ENCODE results near the gene PCDHGC5.

The PCDHGC5 gene

DNA sequence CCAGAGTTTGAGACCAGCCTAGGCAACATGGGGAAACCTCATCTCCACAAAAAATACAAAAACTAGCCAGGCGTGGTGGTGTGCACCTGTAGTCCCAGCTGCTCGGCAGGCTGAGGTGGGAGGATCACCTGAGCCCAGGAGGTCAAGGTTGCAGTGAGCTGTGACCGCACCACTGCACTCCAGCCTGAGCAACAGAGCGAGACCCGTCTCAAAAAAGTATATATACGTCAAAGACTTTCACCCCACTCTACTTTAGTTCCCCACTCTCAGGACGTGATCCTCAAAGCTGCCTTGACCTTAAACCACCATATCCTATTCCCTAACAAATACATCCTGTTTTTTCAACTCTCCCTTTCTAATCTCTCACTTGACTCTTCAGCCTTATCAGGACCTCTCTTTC is 41.0 kb downstream of the PCDHGC5 start:
- no peak for DNase-seq (ENCODE audit: low read depth, low spot score)

DNA sequence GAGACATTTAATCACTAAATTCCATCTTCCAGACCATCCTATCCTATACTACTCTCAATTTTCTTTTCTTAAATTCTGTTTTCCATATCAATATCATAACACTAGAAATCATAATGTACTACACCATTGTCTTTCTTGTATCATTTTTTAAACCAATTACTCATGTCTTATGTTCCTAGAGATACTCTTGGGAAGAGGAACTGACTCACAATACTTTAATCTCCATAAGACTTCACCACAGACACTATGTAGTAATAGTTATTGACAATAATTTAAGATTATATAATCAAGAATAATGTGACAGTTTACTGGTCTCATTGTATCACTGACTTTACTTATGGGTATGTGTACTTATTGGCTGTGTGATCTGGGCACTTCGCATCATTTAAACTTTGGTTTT is 43.8 kb downstream of the PCDHGC5 start:
- DNase-seq (ENCODE audit: low read depth, low spot score): no peak

DNA sequence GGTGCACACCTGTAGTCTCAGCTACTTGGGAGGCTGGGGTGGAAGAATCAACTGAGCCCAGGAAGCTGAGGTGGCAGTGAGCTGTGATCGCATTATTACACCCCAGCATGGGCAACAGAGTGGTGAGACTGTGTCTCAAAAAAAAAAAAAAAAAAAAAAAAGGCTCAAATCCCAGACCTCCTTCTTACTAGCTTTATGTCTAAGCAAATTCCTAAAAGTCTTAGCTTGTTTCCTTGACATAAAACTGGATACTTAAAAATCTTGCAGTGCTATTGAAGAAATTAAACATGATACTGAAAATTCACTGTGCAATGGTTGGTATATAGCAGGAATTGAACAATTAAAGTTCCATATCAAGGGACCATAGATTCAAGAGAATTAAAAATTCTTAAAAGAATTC is 45.0 kb downstream of the PCDHGC5 start:
- no peak for DNase-seq (ENCODE audit: low read depth, low spot score)

DNA sequence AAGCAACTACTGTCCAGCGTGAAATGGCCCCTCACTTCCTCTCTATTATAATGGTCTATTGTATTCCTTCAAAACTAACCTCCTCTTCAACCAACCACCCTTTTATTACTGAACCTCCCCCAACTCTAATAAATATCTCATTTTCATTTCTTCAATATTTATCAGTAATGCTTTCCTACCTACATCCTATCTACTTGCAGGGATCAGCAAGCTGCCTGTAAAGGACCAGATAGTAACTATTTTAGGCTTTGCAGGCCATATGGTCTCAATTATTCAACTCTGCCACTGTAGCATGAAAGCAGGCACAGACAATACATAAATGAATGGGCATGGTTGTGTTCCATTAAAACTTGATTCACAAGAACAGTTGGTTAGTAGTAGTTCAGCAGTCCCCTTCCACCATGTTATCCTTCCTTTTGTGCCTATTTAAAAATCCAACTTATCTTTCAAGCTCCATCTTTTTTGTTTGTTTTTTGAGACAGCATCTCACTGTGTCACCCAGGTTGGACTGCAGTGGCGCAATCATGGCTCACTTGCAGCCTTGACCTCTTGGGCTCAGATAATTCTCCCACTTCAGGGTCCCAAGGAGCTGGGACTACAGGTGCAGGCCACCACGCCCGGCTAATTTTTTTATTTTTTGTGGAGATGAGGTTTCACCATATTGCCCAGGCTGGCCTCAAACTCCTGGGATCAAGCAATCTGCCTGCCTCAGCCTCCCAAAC is 45.8 kb downstream of the PCDHGC5 start:
- DNase-seq (ENCODE audit: low read depth, low spot score): no peak

Data from iPS DF 19.7 (cell line).